ENCODE measurements around the gene FCSK.

GRCh38 chr16:70430667-70431536 is 23.5 kb upstream of the FCSK start:
- TF ChIP-seq EZH2 (IDR thresholded peaks at IDR 0.05; ENCODE audit: borderline replicate concordance, low read depth, low read length, poor library complexity, severe bottlenecking) = no peak
- TF ChIP-seq, protein P1, sequence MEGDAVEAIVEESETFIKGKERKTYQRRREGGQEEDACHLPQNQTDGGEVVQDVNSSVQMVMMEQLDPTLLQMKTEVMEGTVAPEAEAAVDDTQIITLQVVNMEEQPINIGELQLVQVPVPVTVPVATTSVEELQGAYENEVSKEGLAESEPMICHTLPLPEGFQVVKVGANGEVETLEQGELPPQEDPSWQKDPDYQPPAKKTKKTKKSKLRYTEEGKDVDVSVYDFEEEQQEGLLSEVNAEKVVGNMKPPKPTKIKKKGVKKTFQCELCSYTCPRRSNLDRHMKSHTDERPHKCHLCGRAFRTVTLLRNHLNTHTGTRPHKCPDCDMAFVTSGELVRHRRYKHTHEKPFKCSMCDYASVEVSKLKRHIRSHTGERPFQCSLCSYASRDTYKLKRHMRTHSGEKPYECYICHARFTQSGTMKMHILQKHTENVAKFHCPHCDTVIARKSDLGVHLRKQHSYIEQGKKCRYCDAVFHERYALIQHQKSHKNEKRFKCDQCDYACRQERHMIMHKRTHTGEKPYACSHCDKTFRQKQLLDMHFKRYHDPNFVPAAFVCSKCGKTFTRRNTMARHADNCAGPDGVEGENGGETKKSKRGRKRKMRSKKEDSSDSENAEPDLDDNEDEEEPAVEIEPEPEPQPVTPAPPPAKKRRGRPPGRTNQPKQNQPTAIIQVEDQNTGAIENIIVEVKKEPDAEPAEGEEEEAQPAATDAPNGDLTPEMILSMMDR (conservative IDR thresholded peaks at IDR 0.05; ENCODE audit: low read depth, low read length) = no peak

Data from A673 (cell line).